SKM-1 (cell line): ENCODE data around the gene MEI1.
"Not testable (repeated sequence)": the region's sequence is repeated elsewhere in the genome, so short reads cannot be mapped to it uniquely, and the experiment has no call there.

Experiments used
- DNase-seq: peaks from one replicate; lab custom pipeline; 2025; ENCODE audit not compliant: unreplicated experiment; lab: John Stamatoyannopoulos, UW

The MEI1 gene

GRCh38 chr22:41733241-41733640 lies 33.9 kb downstream of the MEI1 start:
- DNase-seq, result not testable (repeated sequence)

- no peak for DNase-seq
These were observed 40.3 kb downstream of the MEI1 start for GRCh38 chr22:41739576-41739975.

GRCh38 chr22:41742918-41743317 lies 43.6 kb downstream of the MEI1 start:
- DNase-seq, result no peak

- DNase-seq, result no peak
These were observed 46.7 kb downstream of the MEI1 start for GRCh38 chr22:41745968-41746367.

GRCh38 chr22:41746567-41747400 lies 47.5 kb downstream of the MEI1 start:
- DNase-seq, result peak; percentile 71

- DNase-seq, result no peak
These were observed 53.0 kb downstream of the MEI1 start for GRCh38 chr22:41752011-41752970.

- DNase-seq, result no peak
These were observed 54.7 kb downstream of the MEI1 start for GRCh38 chr22:41753984-41754383.

GRCh38 chr22:41757502-41757901 lies 58.2 kb downstream of the MEI1 start:
- DNase-seq, result no peak

- no peak for DNase-seq
These were observed 58.9 kb downstream of the MEI1 start for GRCh38 chr22:41758231-41758630.

GRCh38 chr22:41762980-41763779 lies 63.9 kb downstream of the MEI1 start:
- peak; percentile 23 for DNase-seq

- DNase-seq, result no peak
These were observed 67.2 kb downstream of the MEI1 start for GRCh38 chr22:41766476-41766875.

- no peak for DNase-seq
These were observed 69.1 kb downstream of the MEI1 start for GRCh38 chr22:41768430-41768829.

- no peak for DNase-seq
These were observed 71.6 kb downstream of the MEI1 start for GRCh38 chr22:41770715-41771468.

- DNase-seq, result no peak
These were observed 72.9 kb downstream of the MEI1 start for GRCh38 chr22:41772198-41772597.

GRCh38 chr22:41772645-41773044 lies 73.3 kb downstream of the MEI1 start:
- DNase-seq, result no peak

- DNase-seq, result no peak
These were observed 76.0 kb downstream of the MEI1 start for GRCh38 chr22:41775338-41775737.

- DNase-seq, result no peak
These were observed 76.7 kb downstream of the MEI1 start for GRCh38 chr22:41775976-41776375.

GRCh38 chr22:41776381-41776780 lies 77.1 kb downstream of the MEI1 start:
- DNase-seq, result no peak

GRCh38 chr22:41777749-41778425 lies 78.6 kb downstream of the MEI1 start:
- no peak for DNase-seq
